ENCODE results near the gene ALG9. TPM values are rescaled to one million over a fixed set of nuclear protein-coding genes. Genes with fewer than 3 reads are reported as not detected.
A peak's percentile ranks its signal among the peaks of the same experiment; 100 is the strongest.

Gene ALG9
- total and polyA plus RNA-seq, 9 donors: 12.0 to 43.5 (median 29.3) TPM

- H3K27ac ChIP-seq: no peak overlapping the region
Observed at GRCh38 chr11:111917788-111918187, 46.4 kb upstream of the ALG9 start.

GRCh38 chr11:111917312-111917711 lies 45.9 kb upstream of the ALG9 start:
- H3K4me1 ChIP-seq (ENCODE audit: insufficient read depth): peaks cover 11% of the 10 kb centered on the region
- no peak overlapping the region for H3K4me3 ChIP-seq
- H3K9me3 ChIP-seq: no peaks in the 10 kb centered on the region
- intact Hi-C loops (cut with DNase I): no loop called here
- DNase-seq: no peak
- no peak overlapping the region for H3K27ac ChIP-seq
- H3K27me3 ChIP-seq: no peaks in the 10 kb centered on the region
- no peaks in the 10 kb centered on the region for H3K36me3 ChIP-seq
- 91 to 94% (median 93%) methylated on average over 2 of the region's 2 CpGs for WGBS, 3 donors
- TF ChIP-seq EP300 (IDR thresholded peaks at IDR 0.05) (no peak), POLR2A (IDR thresholded peaks at IDR 0.05) (no peak), CTCF (IDR thresholded peaks at IDR 0.05) (no peak)

More at GRCh38 chr11:111917788-111918187, 46.4 kb upstream of the ALG9 start:
- H3K9me3 ChIP-seq: no peaks in the 10 kb centered on the region
- intact Hi-C loops (cut with DNase I): no loop called here
- no peak for DNase-seq
- H3K4me1 ChIP-seq (ENCODE audit: insufficient read depth): peaks cover 10% of the 10 kb centered on the region
- TF ChIP-seq POLR2A (IDR thresholded peaks at IDR 0.05): no peak
- no peak for TF ChIP-seq EP300 (IDR thresholded peaks at IDR 0.05)
- no peak for TF ChIP-seq CTCF (IDR thresholded peaks at IDR 0.05)
- no peaks in the 10 kb centered on the region for H3K36me3 ChIP-seq
- 94 to 97% (median 94%) methylated on average over 3 of the region's 3 CpGs for WGBS, 3 donors
- no peaks in the 10 kb centered on the region for H3K27me3 ChIP-seq
- no peak overlapping the region for H3K4me3 ChIP-seq

- H3K36me3 ChIP-seq: no peaks in the 10 kb centered on the region
- TF ChIP-seq POLR2A (IDR thresholded peaks at IDR 0.05) (no peak), CTCF (IDR thresholded peaks at IDR 0.05) (no peak), EP300 (IDR thresholded peaks at IDR 0.05) (no peak)
- peaks cover 12% of the 10 kb centered on the region for H3K4me1 ChIP-seq (ENCODE audit: insufficient read depth)
- H3K27me3 ChIP-seq: no peaks in the 10 kb centered on the region
- no peaks in the 10 kb centered on the region for H3K9me3 ChIP-seq
- no peak overlapping the region for H3K27ac ChIP-seq
- DNase-seq: no peak
- intact Hi-C loops (cut with DNase I): no loop called here
- H3K4me3 ChIP-seq: no peak overlapping the region
- WGBS, 3 donors: 100% methylated on average over 1 of the region's 1 CpG
Observed at GRCh38 chr11:111916768-111917167, 45.4 kb upstream of the ALG9 start.

GRCh38 chr11:111913997-111914396 lies 42.6 kb upstream of the ALG9 start:
- H3K4me1 ChIP-seq (ENCODE audit: insufficient read depth): peaks cover 15% of the 10 kb centered on the region
- WGBS, 3 donors: 7 to 17% (median 10%) methylated on average over 4 of the region's 4 CpGs
- no peaks in the 10 kb centered on the region for H3K9me3 ChIP-seq
- no peaks in the 10 kb centered on the region for H3K27me3 ChIP-seq
- peak overlapping the region; percentile 58 for H3K4me3 ChIP-seq
- H3K27ac ChIP-seq: peak overlapping the region; percentile 90 to 94
- intact Hi-C loops (cut with DNase I): loop anchor here in 2 of 4 donors (2.0 to 5.0 kb wide), 2 partner anchors 13 to 37 kb away; partner anchors contain the start of genes CFAP68 (in 2 of the 2) and FDXACB1 (in 2 of the 2)
- no peak for TF ChIP-seq POLR2A (IDR thresholded peaks at IDR 0.05)
- TF ChIP-seq EP300 (IDR thresholded peaks at IDR 0.05): no peak
- H3K36me3 ChIP-seq: no peaks in the 10 kb centered on the region
- peak; percentile 45 to 74 (median 60) for DNase-seq

GRCh38 chr11:111913031-111913861 lies 41.9 kb upstream of the ALG9 start:
- Histone ChIP-seq H3K9me3 (no peaks in the 10 kb centered on the region), H3K4me3 (peak overlapping the region; percentile 58), H3K27me3 (no peaks in the 10 kb centered on the region), H3K27ac (peak overlapping the region; percentile 90 to 94), H3K36me3 (no peaks in the 10 kb centered on the region), H3K4me1 (ENCODE audit: insufficient read depth) (peaks cover 11% of the 10 kb centered on the region)
- intact Hi-C loops (cut with DNase I): loop anchor here in 2 of 4 donors (2.0 to 5.0 kb wide), 2 partner anchors 14 to 36 kb away; partner anchors contain the start of genes CFAP68 (in 2 of the 2) and FDXACB1 (in 2 of the 2)
- WGBS, 3 donors: 34 to 51% (median 45%) methylated on average over 24 of the region's 24 CpGs
- peak; percentile 48 to 66 (median 61) for DNase-seq
- TF ChIP-seq POLR2A (IDR thresholded peaks at IDR 0.05): no peak
- TF ChIP-seq CTCF (IDR thresholded peaks at IDR 0.05): no peak
- no peak for TF ChIP-seq EP300 (IDR thresholded peaks at IDR 0.05)

All from ovary (tissue), 9 donors.